ENCODE results near the gene CEP41.

- TF ChIP-seq CTCF (IDR thresholded peaks at IDR 0.05; ENCODE audit: low read depth, low read length, missing input control) = no peak
- no peak for TF ChIP-seq RAD21 (IDR thresholded peaks at IDR 0.05)
- no peak for TF ChIP-seq FOXA2 (IDR thresholded peaks at IDR 0.05)
- no peak for TF ChIP-seq TAF1 (conservative IDR thresholded peaks at IDR 0.05)
- no peak for TF ChIP-seq SP1 (IDR thresholded peaks at IDR 0.05)
- TF ChIP-seq MAX (IDR thresholded peaks at IDR 0.05) = no peak
- no peak for TF ChIP-seq JUND (IDR thresholded peaks at IDR 0.05)
- TF ChIP-seq REST (IDR thresholded peaks at IDR 0.05) = no peak
Observed at GRCh38 chr7:130360518-130360917, 80.3 kb downstream of the CEP41 start.
